ENCODE data around the gene PRPSAP1.
"Not testable (repeated sequence)": the region's sequence is repeated elsewhere in the genome, so short reads cannot be mapped to it uniquely, and the experiment has no call there.

Gene PRPSAP1

GRCh38 chr17:76276461-76277299 is 77.0 kb downstream of the PRPSAP1 start:
- DNase-seq: no peak

DNA sequence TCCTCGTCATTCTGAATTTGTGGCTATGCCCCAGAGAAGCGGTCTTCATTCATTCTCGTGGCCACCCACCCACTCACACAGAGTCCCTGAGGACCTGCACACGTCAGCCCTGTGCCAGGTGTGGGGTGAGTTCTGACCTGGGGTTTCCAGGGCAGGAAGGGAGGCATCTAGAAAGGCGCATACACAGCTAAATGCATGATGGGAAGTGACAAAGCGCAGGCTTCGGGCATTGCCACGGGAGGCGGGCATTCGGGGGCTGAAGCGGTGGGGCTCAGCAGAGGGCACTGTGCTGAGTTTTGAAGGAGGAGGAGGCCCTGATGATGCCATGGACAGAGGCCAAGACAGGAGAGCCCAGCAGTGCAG is 77.7 kb downstream of the PRPSAP1 start:
- no peak for DNase-seq

DNA sequence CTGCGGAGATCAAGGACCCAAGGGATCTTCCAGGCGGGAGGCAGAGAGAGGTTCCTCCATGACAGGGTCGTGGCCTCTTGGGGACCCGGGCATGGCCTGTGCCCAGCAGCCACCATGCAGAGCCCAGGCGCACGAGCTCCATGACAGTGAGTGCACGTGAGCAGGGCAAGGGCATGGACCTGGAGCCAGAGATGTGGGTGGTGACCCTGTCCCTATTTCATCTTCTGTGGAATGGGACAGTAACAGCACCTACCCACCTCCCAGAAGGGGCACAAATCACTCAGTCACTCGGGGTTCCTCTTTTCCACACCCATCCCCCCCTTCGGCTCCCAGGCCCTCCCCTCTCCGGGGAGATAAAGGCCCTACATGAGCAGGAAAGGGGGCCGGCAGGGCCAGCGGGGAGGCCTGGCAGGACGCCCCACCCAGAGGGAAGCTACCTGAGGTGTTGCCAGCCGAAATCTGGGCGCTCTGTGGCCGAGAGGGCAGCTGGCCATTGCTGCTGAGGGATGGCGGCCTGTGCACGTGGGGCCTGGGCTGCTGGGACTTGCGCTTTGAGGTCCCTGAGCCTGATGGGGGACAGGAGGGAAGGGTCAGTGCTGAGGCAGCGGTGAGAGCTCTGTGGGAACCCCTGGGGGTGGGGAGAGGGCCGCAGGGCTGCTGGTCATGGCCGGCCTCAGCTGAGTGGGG is 78.2 kb downstream of the PRPSAP1 start:
- DNase-seq: no peak

- DNase-seq: no peak
Measured at GRCh38 chr17:76274112-76274956, 79.4 kb downstream of the PRPSAP1 start.

- no peak for DNase-seq
Measured at GRCh38 chr17:76273445-76274111, 80.1 kb downstream of the PRPSAP1 start.

GRCh38 chr17:76272541-76273444 is 80.9 kb downstream of the PRPSAP1 start:
- no peak for DNase-seq

GRCh38 chr17:76271669-76272540 is 81.8 kb downstream of the PRPSAP1 start:
- DNase-seq: no peak

- no peak for DNase-seq
Measured at GRCh38 chr17:76270770-76271668, 82.7 kb downstream of the PRPSAP1 start.

- no peak for DNase-seq
Measured at GRCh38 chr17:76270127-76270592, 83.6 kb downstream of the PRPSAP1 start.

DNA sequence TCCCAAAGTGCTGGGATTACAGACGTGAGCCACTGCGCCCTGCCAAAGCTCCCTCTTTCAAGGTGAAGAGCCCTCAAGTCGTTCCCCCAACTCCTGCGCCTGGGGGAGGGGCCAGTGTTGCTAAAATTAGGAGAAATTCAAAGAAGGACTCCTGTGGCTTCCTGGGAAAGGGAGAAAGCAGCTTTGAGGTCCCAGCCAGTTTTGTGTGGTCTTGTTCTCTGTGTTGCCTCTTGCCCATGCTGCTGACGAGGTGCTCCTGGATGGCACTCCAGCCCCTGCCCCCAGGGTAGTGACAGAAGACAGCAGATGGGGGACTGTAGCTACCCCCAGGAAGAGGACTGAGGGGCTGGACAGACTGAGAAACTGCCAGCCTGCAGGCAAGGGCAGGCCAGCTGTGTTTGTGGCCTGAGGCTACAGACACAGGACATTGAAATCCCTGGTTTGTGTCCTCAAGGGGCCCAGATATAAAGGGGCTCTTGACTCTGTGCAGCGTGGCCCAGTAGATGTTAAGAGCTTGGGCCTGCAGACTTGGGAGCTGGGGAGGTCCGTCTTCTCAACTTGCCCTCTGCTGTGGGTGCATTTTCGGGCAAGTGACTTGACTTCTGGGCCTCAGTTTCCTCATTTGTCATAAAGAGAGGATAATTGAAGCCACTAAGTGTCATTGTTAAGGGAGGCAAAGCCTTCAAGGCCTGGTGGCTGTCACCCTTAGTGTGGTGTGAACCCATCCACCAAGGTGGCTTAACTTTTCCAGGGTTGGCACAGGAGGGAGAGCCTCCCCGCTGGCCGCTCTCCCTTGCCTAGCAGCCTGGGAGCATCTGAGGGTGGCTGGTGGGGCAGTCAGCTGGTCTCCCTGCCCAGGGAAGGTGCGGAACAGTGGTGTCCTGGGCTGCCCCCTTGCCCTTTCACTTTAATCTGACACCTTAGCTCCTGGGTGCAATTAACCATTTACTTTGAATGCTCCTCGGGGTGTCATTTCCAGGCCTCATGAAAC is 84.4 kb downstream of the PRPSAP1 start:
- no peak for DNase-seq

GRCh38 chr17:76268015-76268749 is 85.5 kb downstream of the PRPSAP1 start:
- no peak for DNase-seq

GRCh38 chr17:76267581-76268001 is 86.1 kb downstream of the PRPSAP1 start:
- DNase-seq: not testable (repeated sequence)

DNA sequence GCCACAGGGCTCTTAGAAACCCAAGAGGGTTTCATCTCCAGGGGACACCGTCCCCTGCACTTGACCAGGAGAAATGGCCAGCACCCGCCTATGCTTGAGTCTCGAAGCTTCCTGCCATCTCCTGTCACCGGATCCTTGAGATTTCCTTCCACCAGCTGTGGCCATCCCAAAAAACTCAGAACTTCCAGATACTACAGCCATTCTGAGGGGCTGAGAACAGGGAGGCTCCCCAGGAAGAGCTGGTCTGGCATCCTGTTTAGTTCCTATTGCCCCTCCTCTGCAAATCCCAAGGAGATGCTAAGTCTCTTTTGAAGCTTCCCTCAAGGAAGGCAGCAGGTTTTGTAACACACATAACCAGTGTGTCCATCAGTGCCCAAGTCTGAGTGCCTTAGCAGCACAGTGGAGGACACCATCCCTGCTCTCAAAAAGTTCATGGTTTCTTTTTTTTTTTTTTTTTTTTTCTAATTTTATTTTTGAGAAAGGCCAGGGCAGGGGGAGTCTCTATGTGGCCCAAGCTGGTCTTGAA is 86.6 kb downstream of the PRPSAP1 start:
- no peak for DNase-seq

DNA sequence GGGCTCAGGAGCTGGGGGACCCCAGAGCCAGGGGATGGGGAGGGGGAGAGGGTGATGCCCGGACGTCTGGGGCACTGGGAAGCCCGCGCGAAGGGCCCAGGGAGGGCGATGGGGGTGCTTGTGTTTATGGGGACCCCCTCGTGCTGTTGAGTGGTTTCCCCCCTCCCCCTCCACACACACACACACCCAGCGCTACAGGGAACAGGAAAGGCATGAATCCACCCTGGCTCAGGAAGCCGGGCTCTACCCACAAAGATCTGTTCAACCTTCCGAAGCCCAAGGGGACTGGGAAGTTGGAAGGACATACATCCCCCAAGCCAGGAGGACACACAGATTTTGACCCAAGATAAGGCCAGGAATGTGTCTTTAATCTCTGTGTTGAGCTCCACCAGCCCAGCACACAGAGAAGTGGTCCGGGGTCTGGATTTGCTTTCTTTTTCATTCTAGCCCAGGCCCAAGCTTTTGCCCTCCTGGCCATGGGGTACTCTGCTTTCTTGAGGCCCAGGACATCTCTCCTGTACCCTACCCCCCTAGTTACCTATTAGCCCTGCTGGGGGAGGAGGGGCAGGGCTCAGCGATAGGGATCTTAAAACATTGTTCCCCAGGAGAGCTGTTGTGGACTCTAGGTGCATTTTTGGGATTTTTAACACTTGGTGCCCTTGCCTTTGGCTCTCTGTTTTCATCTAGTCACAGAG is 87.3 kb downstream of the PRPSAP1 start:
- no peak for DNase-seq

GRCh38 chr17:76265624-76266243 is 88.0 kb downstream of the PRPSAP1 start:
- no peak for DNase-seq
